ENCODE data around the gene SUCNR1.
"Not testable (repeated sequence)": the region's sequence is repeated elsewhere in the genome, so short reads cannot be mapped to it uniquely, and the experiment has no call there.

SUCNR1 gene

DNA sequence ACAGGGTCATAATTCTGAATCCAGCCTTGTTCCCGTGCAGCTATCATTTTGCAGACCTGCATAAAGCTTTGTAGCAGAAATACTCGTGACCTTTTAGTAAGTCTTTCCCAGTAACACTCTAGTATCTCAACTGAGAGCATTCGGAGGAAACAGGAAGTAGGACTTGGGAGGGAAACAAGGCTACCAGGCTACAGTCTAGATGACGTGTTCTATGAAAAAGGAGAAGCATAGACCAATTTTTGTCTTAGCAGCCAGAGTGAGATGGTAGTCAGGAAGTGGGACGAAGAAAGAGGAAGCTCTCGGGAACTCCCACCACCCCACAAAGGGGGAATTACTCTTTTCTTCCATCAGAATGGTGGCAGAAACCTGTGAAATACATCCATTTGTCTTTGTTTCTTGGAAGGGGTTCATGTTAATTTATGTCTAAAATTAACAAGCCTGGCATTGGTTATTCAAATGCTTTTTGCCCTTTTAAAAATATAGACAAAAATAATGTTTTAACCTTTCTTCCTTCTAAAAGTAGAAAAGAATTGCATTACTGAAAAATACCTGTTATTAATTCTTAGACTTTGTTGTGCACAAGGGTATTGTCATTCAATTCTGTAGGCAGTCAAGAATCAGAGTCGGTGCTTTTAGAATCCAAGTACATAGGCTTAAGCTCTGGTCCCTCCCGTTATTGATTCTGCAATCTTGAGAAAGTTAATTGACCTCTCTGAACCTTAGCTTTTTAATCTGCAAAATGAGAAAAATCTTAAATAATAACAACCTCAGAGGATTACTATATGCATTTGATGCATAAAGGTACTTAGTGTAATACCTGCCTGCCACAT, 1.6 kb upstream of the SUCNR1 start:
- DNase-seq = peak; percentile 63

DNA sequence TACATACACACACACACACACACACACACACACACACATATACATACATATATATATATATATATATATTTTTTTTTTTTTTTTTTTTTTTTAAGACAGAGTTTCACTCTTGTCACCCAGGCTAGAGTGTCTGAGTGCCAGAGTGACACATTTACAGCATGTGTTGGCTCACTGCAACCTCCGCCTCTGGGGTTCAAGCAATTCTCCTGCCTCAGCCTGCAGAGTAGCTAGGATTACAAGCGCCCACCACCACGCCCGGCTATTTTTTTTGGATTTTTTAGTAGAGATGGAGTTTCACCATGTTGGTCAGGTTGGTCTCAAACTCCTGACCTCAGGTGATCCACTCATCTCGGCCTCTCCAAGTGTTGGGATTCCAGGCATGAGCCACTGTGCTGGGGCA, 636 bp downstream of the SUCNR1 start:
- not testable (repeated sequence) for DNase-seq

DNA sequence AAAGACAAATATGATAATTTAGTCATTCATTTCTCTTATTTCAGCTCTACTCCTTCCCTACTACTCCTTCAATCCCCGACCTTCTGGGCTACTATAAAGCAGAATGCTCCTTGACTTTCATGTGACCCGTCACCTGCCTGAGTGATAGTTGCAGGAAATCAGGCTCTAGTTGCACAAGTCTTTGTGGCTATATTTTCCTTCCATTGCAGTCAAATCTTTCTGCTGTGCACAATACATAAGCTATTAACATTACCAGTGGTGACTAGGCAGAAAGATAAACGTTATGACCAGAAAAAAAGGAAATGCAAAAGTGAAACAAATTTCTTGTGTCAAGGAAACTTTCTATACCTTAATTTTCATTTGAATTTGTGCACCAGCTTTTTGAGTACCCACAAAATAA, 2.3 kb downstream of the SUCNR1 start:
- DNase-seq = peak; percentile 54

DNA sequence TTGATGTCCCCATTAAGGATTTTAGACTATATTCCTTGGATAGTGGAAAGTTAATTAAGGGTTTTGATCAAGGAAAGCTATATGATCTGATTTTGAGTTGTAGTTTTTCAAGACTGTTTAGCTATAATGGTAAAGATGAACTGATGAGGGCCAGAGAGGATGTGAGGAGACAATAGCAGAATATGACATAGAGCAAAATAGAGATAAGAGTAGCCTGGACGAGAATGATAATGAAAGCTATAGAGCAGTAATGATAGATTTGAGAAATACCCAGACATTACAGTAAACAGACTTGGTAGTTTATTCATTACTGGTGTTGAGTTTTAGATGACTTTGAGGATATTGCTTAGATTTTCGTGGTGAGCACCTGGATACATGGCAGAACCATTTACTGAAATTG, 3.8 kb downstream of the SUCNR1 start:
- DNase-seq = no peak

DNA sequence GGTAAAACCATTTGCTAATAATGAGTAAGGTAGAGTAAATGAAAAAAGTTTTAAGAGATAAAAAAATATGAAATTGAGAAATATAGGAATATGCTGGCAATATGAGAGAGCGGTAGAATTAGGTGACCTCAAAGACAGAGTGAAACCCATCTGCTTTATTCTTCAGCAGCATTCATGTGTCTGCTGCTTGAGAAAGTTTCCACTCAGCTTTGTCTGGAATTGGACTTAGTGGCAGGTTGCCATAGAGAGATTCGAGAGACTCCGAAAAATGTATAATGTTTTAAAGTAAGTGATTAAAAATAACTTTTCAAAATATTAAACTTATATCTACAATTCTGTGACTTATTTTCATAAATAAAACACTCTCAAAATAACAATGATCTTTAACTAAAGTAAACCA, 5.0 kb downstream of the SUCNR1 start:
- no peak for DNase-seq

DNA sequence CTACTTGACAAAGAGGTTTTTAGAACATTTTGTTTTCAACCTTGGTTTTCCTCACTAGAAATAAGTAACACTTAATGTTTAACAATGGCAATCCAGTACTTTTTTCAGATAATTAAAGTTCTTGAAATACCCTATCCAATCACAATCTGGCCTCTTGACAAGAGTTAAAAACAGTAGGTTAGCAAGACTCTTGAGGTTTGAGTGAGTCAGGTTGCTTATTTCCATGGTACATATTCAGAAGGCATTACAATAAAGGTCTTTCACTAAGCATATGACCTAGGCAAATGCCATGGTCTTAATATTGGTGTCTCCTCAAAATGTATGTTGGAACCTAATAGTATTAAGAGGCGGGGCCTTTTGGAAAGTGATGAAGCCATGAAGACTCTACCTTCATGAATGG, 5.6 kb downstream of the SUCNR1 start:
- no peak for DNase-seq

DNA sequence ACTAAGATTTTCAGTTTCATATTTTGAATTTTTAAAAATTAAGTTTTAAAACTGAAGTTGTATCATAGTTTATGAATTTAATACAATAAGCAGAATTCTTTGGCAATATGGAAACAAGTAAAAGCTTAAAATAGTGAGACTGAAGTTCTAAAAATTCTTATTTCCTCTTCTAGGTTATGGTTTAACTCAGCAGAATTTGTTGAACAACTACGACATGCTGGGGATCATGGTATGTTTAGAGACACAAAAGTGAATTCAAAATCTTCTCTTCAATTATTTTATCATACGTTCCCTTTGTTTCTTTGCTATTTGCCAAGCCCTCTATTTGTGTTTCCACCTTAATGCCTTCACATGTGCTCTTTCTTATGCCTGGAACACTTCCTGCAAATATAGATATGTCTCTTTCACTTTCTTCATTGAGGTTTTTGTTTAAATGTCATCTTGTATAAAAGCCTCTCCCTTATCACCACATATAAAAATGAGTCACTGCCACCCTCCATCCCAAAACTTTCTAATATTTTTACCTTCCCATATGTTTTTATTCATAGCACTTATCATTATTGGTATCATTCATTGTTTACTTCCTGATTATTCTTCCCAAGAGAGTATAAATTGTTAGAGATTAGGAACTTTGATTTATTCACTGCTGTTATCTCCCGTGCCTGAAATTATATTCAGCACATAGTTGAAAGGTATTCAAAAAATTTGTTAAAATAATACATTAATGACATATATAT, 6.4 kb downstream of the SUCNR1 start:
- no peak for DNase-seq

DNA sequence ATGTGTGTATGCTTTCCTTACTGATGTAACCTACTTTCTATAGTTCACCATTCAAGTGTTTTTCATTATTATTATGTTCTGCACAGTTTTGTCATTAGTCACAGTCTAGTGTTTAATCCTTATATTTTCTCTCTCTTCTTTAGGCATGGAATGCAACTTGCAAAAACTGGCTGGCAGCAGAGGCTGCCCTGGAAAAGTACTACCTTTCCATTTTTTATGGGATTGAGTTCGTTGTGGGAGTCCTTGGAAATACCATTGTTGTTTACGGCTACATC, 6.9 kb downstream of the SUCNR1 start:
- DNase-seq = no peak

DNA sequence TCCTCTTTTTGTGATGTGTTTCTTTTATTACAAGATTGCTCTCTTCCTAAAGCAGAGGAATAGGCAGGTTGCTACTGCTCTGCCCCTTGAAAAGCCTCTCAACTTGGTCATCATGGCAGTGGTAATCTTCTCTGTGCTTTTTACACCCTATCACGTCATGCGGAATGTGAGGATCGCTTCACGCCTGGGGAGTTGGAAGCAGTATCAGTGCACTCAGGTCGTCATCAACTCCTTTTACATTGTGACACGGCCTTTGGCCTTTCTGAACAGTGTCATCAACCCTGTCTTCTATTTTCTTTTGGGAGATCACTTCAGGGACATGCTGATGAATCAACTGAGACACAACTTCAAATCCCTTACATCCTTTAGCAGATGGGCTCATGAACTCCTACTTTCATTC, 7.7 kb downstream of the SUCNR1 start:
- no peak for DNase-seq

DNA sequence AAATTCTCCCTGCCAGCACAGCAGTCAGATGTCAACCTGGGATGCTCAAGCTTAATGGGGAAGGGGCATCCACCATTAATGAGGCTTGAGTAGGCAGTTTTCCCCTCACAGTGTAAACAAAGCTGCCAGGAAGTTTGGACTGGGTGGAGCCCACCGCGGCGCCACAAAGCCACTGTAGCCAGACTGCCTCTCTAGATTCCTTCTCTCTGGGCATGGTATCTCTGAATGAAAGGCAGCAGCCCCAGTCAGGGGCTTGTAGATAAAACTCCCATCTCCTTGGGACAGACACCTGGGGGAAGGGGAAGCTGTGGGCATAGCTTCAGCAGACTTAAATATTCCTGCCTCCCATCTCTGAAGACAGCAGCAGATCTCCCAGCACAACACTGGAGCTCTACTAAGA, 12.0 kb downstream of the SUCNR1 start:
- DNase-seq = not testable (repeated sequence)

DNA sequence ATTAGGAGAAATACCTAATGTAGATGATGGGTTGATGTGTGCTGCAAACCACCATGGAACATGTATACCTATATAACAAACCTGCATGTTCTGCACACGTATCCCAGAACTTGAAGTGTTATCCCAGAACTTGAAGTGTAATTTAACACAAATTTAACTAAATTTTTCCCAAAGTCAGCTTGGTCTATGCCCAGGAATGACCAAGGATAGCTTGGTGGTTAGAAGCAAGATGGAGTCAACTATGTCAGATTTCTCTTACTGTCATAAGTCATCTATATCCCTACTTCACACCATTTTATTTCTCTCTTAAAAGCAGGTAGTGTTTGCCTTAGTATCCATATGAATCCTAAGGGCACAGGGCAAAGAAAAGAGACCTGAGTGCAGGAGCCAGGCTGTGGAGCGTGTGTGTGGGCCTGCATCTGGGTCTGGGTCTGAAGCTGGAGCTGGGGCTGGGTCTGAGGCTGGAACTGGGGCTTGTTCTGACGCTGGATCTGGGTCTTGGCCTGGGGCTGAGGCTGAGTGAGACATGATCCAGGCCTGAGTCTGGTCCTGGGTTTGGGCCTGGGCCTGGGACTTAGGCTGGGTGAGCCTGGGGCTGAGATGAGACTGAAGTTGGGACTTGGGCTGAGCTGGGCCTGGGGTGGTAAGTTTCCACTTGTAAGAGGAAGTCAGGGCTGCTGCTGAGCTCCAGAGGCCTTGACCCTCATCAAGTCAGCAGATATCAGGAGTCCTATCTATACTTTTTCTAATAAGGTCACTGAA, 14.2 kb downstream of the SUCNR1 start:
- DNase-seq = not testable (repeated sequence)

DNA sequence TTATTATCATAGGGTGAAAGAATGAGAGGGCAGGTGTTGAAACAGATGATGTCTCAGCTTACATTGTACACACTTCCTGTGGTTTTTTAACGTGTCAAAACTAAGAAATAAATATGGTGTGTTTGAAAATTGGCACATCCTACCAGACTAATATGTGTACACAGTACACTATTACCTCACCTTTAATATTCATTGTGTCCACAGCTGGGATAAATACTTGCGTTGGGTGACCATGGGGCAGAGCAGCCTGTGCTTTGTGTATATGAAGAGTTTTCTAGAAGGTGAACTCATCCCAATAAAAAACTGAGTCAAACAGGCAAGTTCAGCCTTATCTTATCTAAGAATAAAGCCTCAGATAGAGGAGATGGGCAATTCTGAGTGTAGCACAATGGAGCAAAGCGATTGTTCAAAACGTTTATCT, 17.3 kb downstream of the SUCNR1 start:
- no peak for DNase-seq

DNA sequence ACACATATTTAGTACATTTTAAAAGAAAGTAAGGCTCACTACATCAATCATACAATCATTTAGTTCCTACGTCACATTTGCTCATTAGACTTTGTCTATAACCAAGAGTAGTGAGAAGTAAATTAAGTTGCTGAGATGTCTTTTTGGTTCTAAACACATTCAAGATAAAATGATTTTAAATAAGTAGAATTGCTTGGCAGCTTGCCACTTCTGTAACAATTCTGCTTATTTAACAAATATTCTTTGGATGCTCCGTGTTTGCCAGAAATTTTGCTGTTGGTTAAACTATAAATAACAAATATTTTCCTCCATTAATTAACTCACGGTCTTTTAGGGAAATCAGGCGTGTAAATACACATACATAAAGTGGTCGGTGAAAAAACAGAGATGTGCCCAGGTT, 18.3 kb downstream of the SUCNR1 start:
- DNase-seq = no peak

DNA sequence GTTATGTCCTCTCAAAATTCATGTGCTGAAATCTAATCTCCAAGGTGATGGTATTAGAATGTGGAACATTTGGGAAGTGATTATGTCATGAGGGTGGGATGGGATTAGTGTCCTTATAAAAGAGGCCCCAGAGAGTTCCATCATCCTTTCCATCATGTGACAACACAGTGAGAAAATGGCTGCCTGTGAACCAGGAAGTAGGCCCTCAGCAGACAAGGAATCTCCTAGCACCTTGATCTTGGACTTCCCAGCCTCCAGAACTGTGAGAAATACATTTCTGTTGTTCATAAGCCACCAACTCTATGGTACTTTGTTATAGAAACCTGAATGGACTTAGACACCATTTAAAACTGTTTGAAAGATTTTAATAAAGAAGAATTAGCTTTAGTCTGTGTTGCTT, 20.8 kb downstream of the SUCNR1 start:
- no peak for DNase-seq

DNA sequence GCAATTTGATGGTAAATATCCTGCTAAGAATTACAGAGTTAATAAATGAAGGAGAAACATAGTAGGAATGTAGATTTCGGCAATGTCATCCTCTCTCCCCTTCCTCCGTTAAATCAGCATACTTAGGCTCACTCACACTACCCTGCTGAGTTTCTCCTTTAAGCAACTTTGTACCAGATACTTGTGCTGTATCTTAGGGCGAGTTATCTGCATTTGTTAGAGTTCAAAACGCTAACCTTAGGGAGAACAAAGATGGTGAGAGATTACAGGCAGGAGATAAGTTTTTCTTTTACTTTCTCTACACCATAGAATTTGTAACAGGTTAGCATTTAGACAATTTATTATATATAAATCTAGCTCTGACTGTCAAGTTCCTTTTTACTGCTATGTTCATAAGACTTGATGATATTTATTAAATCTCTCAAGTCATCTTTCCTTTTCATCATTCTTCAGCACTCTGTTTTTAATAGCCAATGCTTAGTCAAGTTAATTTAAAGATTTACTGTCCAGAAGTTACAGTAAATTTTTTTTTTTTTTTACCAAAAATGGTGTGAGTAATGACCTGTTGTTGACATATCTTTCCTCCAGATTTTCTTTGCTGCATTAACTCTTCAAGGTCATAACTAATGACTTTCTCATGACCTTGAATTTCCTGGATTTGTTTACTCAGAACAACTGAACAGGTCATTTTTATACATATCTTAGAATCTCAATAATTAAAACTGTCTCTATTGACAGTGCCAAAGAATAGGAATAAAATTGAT, 22.2 kb downstream of the SUCNR1 start:
- DNase-seq = no peak

DNA sequence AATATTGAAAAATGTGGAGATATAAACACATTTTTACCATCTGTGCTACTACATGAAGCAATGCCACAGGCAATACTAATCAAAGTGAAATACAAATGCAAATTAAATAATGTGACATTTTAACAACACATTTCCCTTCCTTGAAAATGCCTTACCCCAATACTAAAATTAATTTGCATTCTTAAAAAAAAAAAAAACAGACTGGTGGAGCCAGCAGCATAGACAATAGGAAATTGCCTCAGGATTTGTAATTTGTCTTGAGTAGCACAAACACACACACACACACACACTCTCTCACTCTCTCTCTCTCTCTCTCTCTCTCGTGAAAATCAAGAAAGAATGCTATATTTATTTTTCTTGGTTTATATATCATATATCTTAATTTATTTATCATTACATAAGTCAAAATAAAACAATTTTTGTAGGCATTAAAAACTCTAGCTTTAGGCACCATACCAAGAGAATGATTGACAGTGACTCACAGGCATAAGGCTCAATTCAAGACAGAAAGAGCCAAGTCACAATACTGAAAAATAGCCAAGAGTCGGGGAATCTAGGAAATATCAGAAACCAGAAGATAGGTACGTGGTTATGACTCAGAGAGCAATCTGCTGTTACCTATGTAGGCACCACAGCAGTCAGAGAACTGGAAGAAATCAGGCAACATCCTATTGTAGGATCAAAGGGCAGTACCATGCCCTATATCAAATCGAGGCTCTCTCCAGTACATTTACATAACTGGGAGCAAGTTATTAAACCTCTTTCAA, 23.0 kb downstream of the SUCNR1 start:
- DNase-seq = no peak

DNA sequence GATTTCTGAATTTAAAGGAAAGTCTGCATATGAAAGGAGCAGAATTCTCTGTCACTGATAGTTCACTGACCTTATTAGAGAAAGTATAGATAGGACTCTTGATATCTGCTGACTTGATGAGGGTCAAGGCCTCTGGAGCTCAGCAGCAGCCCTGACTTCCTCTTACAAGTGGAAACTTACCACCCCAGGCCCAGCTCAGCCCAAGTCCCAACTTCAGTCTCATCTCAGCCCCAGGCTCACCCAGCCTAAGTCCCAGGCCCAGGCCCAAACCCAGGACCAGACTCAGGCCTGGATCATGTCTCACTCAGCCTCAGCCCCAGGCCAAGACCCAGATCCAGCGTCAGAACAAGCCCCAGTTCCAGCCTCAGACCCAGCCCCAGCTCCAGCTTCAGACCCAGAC, 24.7 kb downstream of the SUCNR1 start:
- DNase-seq = not testable (repeated sequence)

DNA sequence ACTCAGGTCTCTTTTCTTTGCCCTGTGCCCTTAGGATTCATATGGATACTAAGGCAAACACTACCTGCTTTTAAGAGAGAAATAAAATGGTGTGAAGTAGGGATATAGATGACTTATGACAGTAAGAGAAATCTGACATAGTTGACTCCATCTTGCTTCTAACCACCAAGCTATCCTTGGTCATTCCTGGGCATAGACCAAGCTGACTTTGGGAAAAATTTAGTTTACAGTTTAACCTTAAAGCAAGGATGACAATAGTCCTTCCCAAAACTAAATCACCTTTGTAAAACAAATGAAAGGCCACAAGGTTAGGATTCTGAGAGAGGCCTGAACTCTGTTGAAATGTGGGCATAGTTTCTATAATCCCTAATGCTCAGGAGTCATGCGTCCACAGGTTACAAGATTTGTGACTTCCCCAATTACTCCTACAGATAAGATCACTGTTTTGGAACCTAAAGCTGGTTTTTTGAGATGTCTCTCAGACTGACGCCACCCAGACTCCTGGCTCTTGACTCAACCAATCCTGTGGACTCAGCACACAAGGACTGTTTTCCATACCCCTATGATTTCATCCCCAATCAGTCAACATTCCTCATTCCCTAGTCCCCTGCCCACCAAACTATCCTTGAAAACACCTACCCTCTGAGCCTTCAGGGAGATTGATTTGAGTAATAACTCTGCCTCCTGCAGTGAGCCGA, 25.3 kb downstream of the SUCNR1 start:
- DNase-seq = not testable (repeated sequence)

DNA sequence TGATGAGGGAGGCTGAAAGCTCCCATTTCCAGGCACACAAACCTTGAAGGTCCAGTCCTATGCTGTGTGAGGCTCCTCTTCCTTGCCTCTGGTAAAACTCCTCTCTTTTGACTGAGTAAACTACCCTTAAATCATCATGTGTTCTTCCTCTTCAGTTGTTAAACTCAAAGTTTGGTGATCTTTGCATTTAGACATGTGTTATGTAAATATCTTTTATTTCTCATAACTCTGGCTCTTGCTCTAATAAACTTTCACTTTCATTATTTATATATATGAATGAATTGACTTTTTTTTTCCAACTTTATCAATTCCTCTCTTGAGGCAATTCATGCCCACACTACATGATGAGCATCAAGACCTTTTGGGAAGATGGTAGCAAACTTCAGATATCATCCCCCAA, 26.6 kb downstream of the SUCNR1 start:
- no peak for DNase-seq

DNA sequence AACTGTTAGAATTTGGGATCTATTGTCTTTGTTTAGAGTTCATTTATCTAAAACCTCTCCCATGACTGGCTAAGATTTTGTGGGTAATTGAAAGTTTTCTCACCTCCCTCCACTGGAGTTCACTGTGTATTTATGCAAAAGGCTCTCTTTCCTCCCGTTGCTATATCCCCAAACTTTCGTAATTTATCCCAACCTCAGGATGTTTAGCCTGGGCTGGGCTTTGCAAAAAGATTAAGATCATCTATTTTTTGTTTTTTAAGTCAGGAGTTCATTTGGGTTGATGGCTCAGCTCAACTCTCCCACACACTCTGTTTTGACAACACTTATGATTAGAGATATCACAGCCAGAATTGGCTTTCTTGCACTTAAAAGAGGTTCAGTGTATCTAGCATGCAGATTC, 27.0 kb downstream of the SUCNR1 start:
- DNase-seq = no peak

DNA sequence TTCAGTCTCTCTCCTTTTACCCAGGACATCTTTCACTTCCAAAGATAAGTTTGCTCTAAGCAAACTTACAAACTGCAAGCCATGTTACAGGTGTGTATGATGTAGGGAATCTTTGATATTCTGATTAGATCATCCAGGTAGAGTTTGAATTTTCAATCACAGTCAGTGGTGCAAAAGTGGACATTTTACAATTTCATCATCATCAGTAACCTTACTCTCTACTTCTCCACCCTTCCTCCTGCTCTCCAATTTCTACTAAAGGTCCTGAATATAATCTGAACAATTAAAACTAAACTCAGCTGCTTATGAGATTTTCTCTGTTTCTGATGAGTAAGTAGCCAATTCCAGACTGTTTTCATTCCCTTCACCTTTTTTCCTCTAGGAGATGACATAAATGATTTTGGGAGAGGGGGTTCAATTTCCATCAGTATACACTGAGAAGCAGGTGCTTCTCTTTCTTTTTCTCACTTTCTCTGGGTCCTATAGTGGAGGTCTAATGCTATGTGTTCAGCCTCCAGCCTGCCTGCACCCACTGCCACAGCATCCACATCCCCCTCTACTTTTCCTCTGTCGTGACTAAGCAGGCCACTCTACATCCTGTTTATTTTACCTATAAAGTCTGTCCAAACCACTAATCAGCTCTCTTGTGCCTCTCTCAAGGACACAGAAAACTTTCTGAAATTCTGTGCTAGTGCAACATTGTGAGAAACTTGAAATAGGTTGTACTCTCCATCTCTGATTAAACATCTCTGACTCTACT, 27.6 kb downstream of the SUCNR1 start:
- no peak for DNase-seq
